HEK293 (cell line): ENCODE data around the gene HK2.

Source experiments
- ATF2 ChIP-seq: fragments of 450-650 bp; formaldehyde crosslinking; IDR thresholded peaks from 2 replicates; pipeline ENCODE4 v1.5.1; 2016; ENCODE audit warnings: missing biosample characterization, missing genetic modification characterization, low read depth
- CTCF ChIP-seq: fragments of 450-650 bp; formaldehyde crosslinking; IDR thresholded peaks from 2 replicates; pipeline ENCODE4 v1.5.1; 2016; ENCODE audit warnings: missing biosample characterization, missing genetic modification characterization
- EGR2 ChIP-seq: fragments of 450-650 bp; formaldehyde crosslinking; IDR thresholded peaks from 2 replicates; pipeline ENCODE4 v1.5.1; 2016; ENCODE audit warnings: low read depth, missing biosample characterization, missing genetic modification characterization
- PBX3 ChIP-seq: sonication (generic); formaldehyde crosslinking; IDR thresholded peaks from 2 replicates; pipeline ENCODE4 v1.8.1; 2022; ENCODE audit warnings: mild to moderate bottlenecking, moderate library complexity, missing genetic modification reagents
- SCRT2 ChIP-seq: fragments of 450-650 bp; formaldehyde crosslinking; IDR thresholded peaks from 2 replicates; pipeline ENCODE4 v1.5.1; 2016; ENCODE audit warnings: missing biosample characterization, missing genetic modification characterization
- ZNF274 ChIP-seq, 2 experiments: fragments of 200-500 bp in 1 of 2; fragments of 450-650 bp in 1 of 2; sonication (Bioruptor generic) in 1 of 2; formaldehyde crosslinking in 1 of 2; IDR thresholded peaks; 2 replicates each; pipeline versions ENCODE4 v1.5.1 to v1.6.1; 2014 to 2016; ENCODE audit warnings: borderline replicate concordance in 1 of 2, inconsistent platforms in 1 of 2, low read length in 1 of 2, missing biosample characterization in 1 of 2, missing genetic modification characterization in 1 of 2
- ZNF398 ChIP-seq: fragments of 450-650 bp; formaldehyde crosslinking; IDR thresholded peaks from 2 replicates; pipeline ENCODE4 v1.5.1; 2017; ENCODE audit warnings: missing biosample characterization, missing genetic modification characterization
- ZNF645 ChIP-seq: fragments of 450-650 bp; formaldehyde crosslinking; IDR thresholded peaks from 2 replicates; pipeline ENCODE4; 2016; ENCODE audit warnings: missing biosample characterization, missing genetic modification characterization
- ZNF654 ChIP-seq: fragments of 450-650 bp; formaldehyde crosslinking; IDR thresholded peaks from 2 replicates; pipeline ENCODE4 v1.5.1; 2016; ENCODE audit warnings: low read depth, missing biosample characterization, missing genetic modification characterization

GRCh38 chr2:74847070-74847858 lies 13.3 kb downstream of the HK2 start:
- TF ChIP-seq ATF2 (tag by site-specific recombination) (no peak), PBX3 (no peak), ZNF654 (tag by site-specific recombination) (no peak), CTCF (tag by site-specific recombination) (no peak), ZNF398 (tag by site-specific recombination) (no peak), EGR2 (tag by site-specific recombination) (no peak), SCRT2 (no peak), ZNF274 (IDR thresholded peaks at IDR 0.05; ENCODE audit: low read length) (no peak), ZNF274 (tag by site-specific recombination; IDR thresholded peaks at IDR 0.05; ENCODE audit: borderline replicate concordance) (no peak), ZNF645 (tag by site-specific recombination) (no peak)
